ENCODE measurements around the gene TJAP1.

DNA sequence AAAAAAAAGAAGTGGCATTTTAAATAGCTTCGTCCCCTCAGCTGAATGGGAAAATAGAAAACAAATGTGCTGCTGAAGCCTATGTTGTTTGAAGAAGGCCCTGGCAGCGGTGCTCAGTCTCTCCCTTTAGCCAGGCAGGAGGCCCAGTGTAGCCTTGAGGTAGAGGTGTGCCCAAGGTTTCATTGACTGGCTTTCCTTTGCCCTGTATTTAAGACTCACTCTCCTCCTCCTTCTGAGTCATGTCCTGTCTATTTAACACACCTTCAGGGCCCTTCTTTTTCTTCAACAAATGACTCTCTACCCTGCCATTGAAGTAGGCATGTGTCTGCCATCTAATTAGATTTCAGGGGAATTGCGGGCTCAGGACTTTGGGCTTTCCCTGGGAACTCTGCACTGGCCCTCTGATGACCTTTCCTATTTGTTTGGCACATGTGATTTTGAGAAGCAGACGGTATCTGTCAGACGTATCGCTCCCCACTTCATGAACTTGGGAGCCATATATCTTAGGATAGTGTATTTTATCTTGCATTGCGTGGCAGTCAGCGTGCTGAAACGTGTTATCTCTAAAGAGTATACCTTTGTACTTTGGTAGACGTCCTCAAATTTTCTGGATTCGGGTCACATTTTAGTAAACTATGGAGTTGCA, 4.3 kb downstream of the TJAP1 start:
- TF ChIP-seq, protein P1, sequence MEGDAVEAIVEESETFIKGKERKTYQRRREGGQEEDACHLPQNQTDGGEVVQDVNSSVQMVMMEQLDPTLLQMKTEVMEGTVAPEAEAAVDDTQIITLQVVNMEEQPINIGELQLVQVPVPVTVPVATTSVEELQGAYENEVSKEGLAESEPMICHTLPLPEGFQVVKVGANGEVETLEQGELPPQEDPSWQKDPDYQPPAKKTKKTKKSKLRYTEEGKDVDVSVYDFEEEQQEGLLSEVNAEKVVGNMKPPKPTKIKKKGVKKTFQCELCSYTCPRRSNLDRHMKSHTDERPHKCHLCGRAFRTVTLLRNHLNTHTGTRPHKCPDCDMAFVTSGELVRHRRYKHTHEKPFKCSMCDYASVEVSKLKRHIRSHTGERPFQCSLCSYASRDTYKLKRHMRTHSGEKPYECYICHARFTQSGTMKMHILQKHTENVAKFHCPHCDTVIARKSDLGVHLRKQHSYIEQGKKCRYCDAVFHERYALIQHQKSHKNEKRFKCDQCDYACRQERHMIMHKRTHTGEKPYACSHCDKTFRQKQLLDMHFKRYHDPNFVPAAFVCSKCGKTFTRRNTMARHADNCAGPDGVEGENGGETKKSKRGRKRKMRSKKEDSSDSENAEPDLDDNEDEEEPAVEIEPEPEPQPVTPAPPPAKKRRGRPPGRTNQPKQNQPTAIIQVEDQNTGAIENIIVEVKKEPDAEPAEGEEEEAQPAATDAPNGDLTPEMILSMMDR (IDR thresholded peaks at IDR 0.05; ENCODE audit: insufficient read depth, low read length, poor library complexity, severe bottlenecking): no peak
- TF ChIP-seq EZH2phosphoT487 (conservative IDR thresholded peaks at IDR 0.05; ENCODE audit: low read length): no peak
